ENCODE data around the gene ZNF142. TPM values are rescaled to one million over a fixed set of nuclear protein-coding genes. Genes with fewer than 3 reads are reported as not detected.

Gene ZNF142
- total and polyA plus RNA-seq, 2 of the 8 experiments (the other 6 are each of a cell fraction or from before 2014, with no cell fraction given) = 9.4 to 32.5 TPM

- ChIA-PET POLR2A (ENCODE audit: partially characterized antibody) (interaction anchor here (6.6 kb wide), 1 partner anchor 11 kb away, joined by 95 read pairs; the partner anchor contains the start of genes RNF25 and STK36), CTCF (ENCODE audit: partially characterized antibody) (interaction anchor here (1.2 to 2.0 kb wide), 3 partner anchors 14 to 390 kb away, joined by 3 to 5 read pairs (median 4); no protein-coding TSS in a partner anchor)
- Histone ChIP-seq H2AK5ac (ENCODE audit: low read depth, low read length) (no peak overlapping the region), H3K9ac (replicated peaks in 1 of 4; ENCODE audit: extremely low read depth in 1 of 4, low read depth in 3 of 4, low read length in 3 of 4) (no peak overlapping the region), H3K79me2 (ENCODE audit: control insufficient read depth in 1 of 2, insufficient read depth in 2 of 2, low read length in 2 of 2) (peaks cover 0 to 4% of the 10 kb centered on the region in 2 experiments; a peak in 1 of 4 replicates), H3K56ac (replicated peaks; ENCODE audit: insufficient read length, low read depth, low read length) (no peak overlapping the region), H4K91ac (replicated peaks; ENCODE audit: insufficient read length, low read length) (no peak overlapping the region), H2BK5ac (ENCODE audit: low read depth, low read length) (no peak overlapping the region), H3K4me2 (ENCODE audit: insufficient read depth in 1 of 2, low read depth in 2 of 2, low read length in 2 of 2) (no peak overlapping the region), H3K4ac (replicated peaks; ENCODE audit: insufficient read length, low read depth, low read length) (no peak overlapping the region), H2BK20ac (ENCODE audit: low read length) (no peak overlapping the region), H2AFZ (ENCODE audit: low read length) (no peak overlapping the region), H3K79me1 (ENCODE audit: low read depth, low read length) (0 out of 2 replicates have a peak, but pooled peaks cover 3% of the 10 kb centered on the region), H3K4me1 (replicated peaks in 1 of 4; ENCODE audit: control insufficient read depth in 3 of 4, insufficient read depth in 4 of 4, low read length in 3 of 4) (peaks cover 0 to 5% (median under 1%) of the 10 kb centered on the region in 4 experiments; a peak in 2 of 7 replicates), H2BK12ac (ENCODE audit: low read depth, low read length) (no peak overlapping the region), H3K36me3 (ENCODE audit: control insufficient read depth in 2 of 4, insufficient read depth in 4 of 4, low read length in 3 of 4) (peaks cover 27 to 50% (median 43%) of the 10 kb centered on the region in 4 experiments), H3K18ac (ENCODE audit: extremely low read depth, low read length) (no peak overlapping the region), H3K23me2 (ENCODE audit: low read depth, low read length) (peaks cover 10% of the 10 kb centered on the region; the same call in 1 of the 2 replicates), H3K27me3 (replicated peaks in 1 of 4; ENCODE audit: control insufficient read depth in 3 of 4, extremely low read depth in 1 of 4, insufficient read depth in 3 of 4, low read length in 3 of 4) (no peaks in the 10 kb centered on the region), H2BK15ac (ENCODE audit: low read length) (no peak overlapping the region), H3K27ac (ENCODE audit: low read depth, low read length) (no peak overlapping the region), H2BK120ac (replicated peaks; ENCODE audit: low read depth, low read length) (no peak overlapping the region), H3K14ac (ENCODE audit: insufficient read length) (no peak overlapping the region), H3K4me3 (ENCODE audit: extremely low read depth in 1 of 4, insufficient read depth in 2 of 4, low read depth in 3 of 4, low read length in 4 of 4) (no peak overlapping the region), H3K23ac (ENCODE audit: insufficient read length) (no peak overlapping the region), H3K9me3 (ENCODE audit: insufficient read depth in 2 of 2, low read depth in 1 of 2, low read length in 1 of 2) (no peaks in the 10 kb centered on the region), H4K5ac (ENCODE audit: insufficient read length, low read depth, low read length) (no peak overlapping the region), H4K20me1 (replicated peaks in 1 of 2; ENCODE audit: control insufficient read depth in 1 of 2, insufficient read depth in 2 of 2, low read length in 2 of 2) (no peaks in the 10 kb centered on the region), H4K8ac (ENCODE audit: extremely low read depth, insufficient read depth, low read length) (no peak overlapping the region)
- no peak for TF ChIP-seq NRF1 (IDR thresholded peaks at IDR 0.05; ENCODE audit: low read depth, low read length)
- TF ChIP-seq GTF2F1 (IDR thresholded peaks at IDR 0.05; ENCODE audit: borderline replicate concordance, low read depth, low read length) = no peak
- TF ChIP-seq TBP (IDR thresholded peaks at IDR 0.05; ENCODE audit: low read depth, low read length) = no peak
- no peak for TF ChIP-seq CTBP2 (IDR thresholded peaks at IDR 0.05; ENCODE audit: borderline replicate concordance, insufficient read depth, insufficient read length, low read length)
- no peak for TF ChIP-seq CBX8 (IDR thresholded peaks at IDR 0.05; ENCODE audit: borderline replicate concordance, low read depth, low read length)
- TF ChIP-seq CTCF (IDR thresholded peaks at IDR 0.05; ENCODE audit: control extremely low read depth in 1 of 3, insufficient read depth in 1 of 3, low read depth in 1 of 3, low read length in 3 of 3) = no peak
- no peak for TF ChIP-seq SIX5 (IDR thresholded peaks at IDR 0.05; ENCODE audit: low read depth, low read length)
- no peak for TF ChIP-seq HDAC2 (IDR thresholded peaks at IDR 0.05; ENCODE audit: borderline replicate concordance in 1 of 2, low read depth in 2 of 2, low read length in 2 of 2)
- no peak for TF ChIP-seq RAD21 (IDR thresholded peaks at IDR 0.05 in 1 of 2, conservative IDR thresholded peaks at IDR 0.05 in 1 of 2; ENCODE audit: low read depth in 2 of 2, low read length in 2 of 2)
- DNase-seq (ENCODE audit: low read depth in 1 of 2, low spot score in 2 of 2) = no peak
- WGBS, 2 experiments (ENCODE audit: extremely low coverage in 1 of 2, insufficient coverage in 1 of 2, insufficient read length in 1 of 2, insufficient replicate concordance in 2 of 2, low coverage in 1 of 2, low lambda C conversion rate in 2 of 2, missing lambda C conversion rate in 1 of 2) = 92% methylated on average over 9 of the region's 10 CpGs; no CpG with 5 or more reads in 1 of the 2 experiments
- no peak for FAIRE-seq
Observed at GRCh38 chr2:218662827-218663226, 3.4 kb upstream of the ZNF142 start.

Measured in H1 (cell line).